Loucy (cell line): ENCODE data around the gene SLC35B2.

ENCODE experiments used
- CTCF ChIP-seq: fragments of 200-600 bp; sonication (generic); conservative IDR thresholded peaks from 2 replicates; pipeline ENCODE4 v1.5.1; 2014; ENCODE audit warnings: mild to moderate bottlenecking, antibody characterized with exemption, low read length
- EZH2phosphoT487 ChIP-seq: fragments of 200-600 bp; IDR thresholded peaks from 2 replicates; pipeline ENCODE4 v1.6.1; 2018; ENCODE audit warnings: antibody characterized with exemption, mild to moderate bottlenecking, moderate library complexity, borderline replicate concordance

- TF ChIP-seq CTCF (no peak), EZH2phosphoT487 (no peak)
These were observed 21.7 kb upstream of the SLC35B2 start for GRCh38 chr6:44278774-44279697.
